Central memory CD8-positive, alpha-beta T cell (primary cell): ENCODE data around the gene DIAPH2.
"Not testable (repeated sequence)": the region's sequence is repeated elsewhere in the genome, so short reads cannot be mapped to it uniquely, and the experiment has no call there.

Source experiments
- ATAC-seq: fragments of 150-1000 bp; cut with Tn5 transposase; replicated peaks from 2 replicates; pipeline ENCODE4 v1.10.0; 2022; ENCODE audit warnings: mild to moderate bottlenecking, moderate FRiP score, moderate number of reproducible peaks; ENCODE audit not compliant: poor library complexity, severe bottlenecking; ENCODE audit errors: extremely low read depth
- DNase-seq, 2 donors: peaks; one replicate each; pipeline ENCODE4 v3.0.0; 2021; ENCODE audit warnings: low spot score in 2 of 2
- H3K27ac Mint-ChIP-seq: one replicate; pipeline ENCODE4 v1.8.0; 2022; ENCODE audit warnings: low read depth, mild to moderate bottlenecking, moderate library complexity, mixed read lengths
- H3K27me3 Mint-ChIP-seq: one replicate; pipeline ENCODE4 v1.8.0; 2022; ENCODE audit warnings: mixed read lengths
- H3K36me3 Mint-ChIP-seq: one replicate; pipeline ENCODE4 v1.8.0; 2022; ENCODE audit warnings: mild to moderate bottlenecking, moderate library complexity, mixed read lengths; ENCODE audit not compliant: insufficient read depth
- H3K4me1 Mint-ChIP-seq: one replicate; pipeline ENCODE4 v1.8.0; 2022; ENCODE audit warnings: mixed read lengths
- H3K4me3 Mint-ChIP-seq: one replicate; pipeline ENCODE4 v1.8.0; 2022; ENCODE audit warnings: mild to moderate bottlenecking, moderate library complexity, mixed read lengths
- H3K9me3 Mint-ChIP-seq: one replicate; pipeline ENCODE4 v1.8.0; 2022; ENCODE audit warnings: mixed read lengths

The DIAPH2 gene

DNA sequence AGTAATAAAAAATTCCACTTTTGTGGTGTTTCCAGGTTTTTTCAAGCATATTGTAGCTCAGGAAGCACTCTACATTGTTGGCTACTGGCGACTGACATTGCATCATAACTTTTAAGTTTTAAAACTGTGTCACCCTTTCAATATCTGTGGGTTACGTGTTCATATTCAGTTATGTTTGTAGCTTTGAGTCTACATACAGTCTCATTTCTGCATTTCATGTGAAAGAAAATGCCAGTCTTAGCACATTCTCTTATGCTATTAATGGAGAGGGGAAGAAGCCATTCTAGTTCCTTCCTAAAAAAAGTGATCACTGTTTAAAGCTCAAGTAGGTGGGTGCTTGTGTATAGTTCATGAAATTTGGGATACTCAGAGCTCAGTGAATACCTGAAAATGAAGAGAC is 38.1 kb downstream of the DIAPH2 start:
- no peak for ATAC-seq
- Mint-ChIP-seq H3K27ac (no peak overlapping the region), H3K4me3 (no peak overlapping the region), H3K27me3 (no peaks in the 10 kb centered on the region), H3K36me3 (peaks cover 1% of the 10 kb centered on the region), H3K4me1 (peaks cover under 1% of the 10 kb centered on the region), H3K9me3 (no peaks in the 10 kb centered on the region)
- no peak for DNase-seq

DNA sequence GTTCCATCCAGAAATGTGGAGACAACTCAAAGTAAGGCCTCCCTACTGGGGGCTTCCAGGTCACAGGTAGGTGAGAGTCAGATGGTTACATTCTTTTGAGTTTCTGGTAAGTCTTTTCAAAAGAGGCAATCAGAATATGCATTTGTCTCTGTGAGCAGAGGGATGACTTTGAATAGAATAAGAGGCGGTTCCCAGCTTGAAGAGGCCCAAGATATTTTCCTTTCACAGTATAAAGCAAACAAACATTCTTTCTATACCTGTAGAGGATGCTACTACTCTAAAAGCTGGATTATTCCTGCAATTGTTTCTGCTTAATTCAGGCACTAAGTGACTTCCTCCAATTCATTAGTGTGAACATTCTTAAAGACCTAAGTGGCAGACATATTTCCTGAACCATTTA is 44.4 kb downstream of the DIAPH2 start:
- H3K4me1 Mint-ChIP-seq: peaks cover 7% of the 10 kb centered on the region
- DNase-seq (no peak), ATAC-seq (no peak)
- H3K4me3 Mint-ChIP-seq: no peak overlapping the region
- no peaks in the 10 kb centered on the region for H3K9me3 Mint-ChIP-seq
- H3K36me3 Mint-ChIP-seq: peaks cover 3% of the 10 kb centered on the region
- no peak overlapping the region for H3K27ac Mint-ChIP-seq
- H3K27me3 Mint-ChIP-seq: no peaks in the 10 kb centered on the region

DNA sequence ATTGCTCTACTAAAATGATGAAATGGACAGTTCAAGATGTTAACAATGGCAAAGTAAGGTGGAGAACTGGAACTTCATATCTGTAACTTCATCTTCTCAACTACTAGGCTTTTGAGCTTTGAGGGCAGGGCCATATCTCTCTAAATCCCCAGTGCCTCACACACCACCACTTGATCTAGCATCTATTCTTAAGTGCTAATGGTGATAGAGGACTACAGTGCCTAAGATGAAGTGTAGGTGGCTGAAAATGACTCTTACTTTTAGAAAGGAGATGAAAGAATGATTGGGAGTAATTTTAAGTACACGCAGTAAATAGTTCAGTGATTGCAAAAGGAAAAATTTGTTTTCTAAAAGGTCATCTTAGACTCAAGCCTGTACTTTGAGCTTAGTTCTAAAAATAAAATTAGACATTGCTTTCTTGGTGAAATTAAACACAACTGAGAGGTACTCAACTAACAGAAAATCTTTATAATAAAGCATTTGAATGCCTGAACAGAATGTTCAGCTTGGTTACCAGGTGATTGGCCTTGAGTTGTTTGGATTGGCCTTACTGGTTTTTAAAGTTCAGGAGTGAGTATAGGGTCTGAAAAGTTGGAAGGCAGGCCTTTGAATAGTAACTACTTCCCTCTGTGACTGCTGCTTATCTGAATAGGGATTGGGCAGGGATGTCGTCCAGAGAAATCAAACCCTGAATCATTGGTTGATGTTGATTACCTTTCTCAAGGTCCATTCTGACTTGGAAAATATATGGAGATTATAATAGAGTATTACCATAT is 45.4 kb downstream of the DIAPH2 start:
- no peak overlapping the region for H3K27ac Mint-ChIP-seq

DNA sequence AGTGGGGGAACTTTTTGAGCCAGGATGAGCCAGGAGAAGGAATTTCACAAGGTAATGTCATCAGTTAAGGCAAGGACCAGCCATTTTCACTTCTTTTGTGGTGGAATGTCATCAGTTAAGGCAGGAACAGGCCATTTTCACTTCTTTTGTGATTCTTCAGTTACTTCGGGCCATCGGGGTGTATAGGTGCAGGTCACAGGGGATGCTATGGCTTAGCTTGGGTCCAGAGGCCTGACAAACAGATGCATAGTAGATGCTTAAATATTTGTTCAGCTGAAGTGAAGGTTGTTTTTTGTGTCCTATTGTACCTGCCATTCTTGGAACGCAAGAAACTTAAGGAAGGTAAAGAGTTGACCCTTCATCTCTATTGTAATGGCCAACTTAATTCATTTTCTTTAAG is 46.4 kb downstream of the DIAPH2 start:
- H3K9me3 Mint-ChIP-seq, DNase-seq, H3K4me1 Mint-ChIP-seq, H3K4me3 Mint-ChIP-seq, H3K27ac Mint-ChIP-seq, H3K27me3 Mint-ChIP-seq, H3K36me3 Mint-ChIP-seq, ATAC-seq: not testable (repeated sequence)

More for the DNA sequence above, 45.4 kb downstream of the DIAPH2 start:
- Mint-ChIP-seq H3K27me3 (no peaks in the 10 kb centered on the region), H3K36me3 (peaks cover 3% of the 10 kb centered on the region), H3K4me3 (no peak overlapping the region), H3K4me1 (peaks cover 7% of the 10 kb centered on the region), H3K9me3 (no peaks in the 10 kb centered on the region)
- no peak for ATAC-seq
- DNase-seq: no peak

GRCh38 chrX:96743367-96744073 is 58.9 kb downstream of the DIAPH2 start:
- Mint-ChIP-seq H3K27me3 (no peaks in the 10 kb centered on the region), H3K27ac (no peak overlapping the region), H3K4me1 (no peaks in the 10 kb centered on the region), H3K4me3 (no peak overlapping the region), H3K9me3 (no peaks in the 10 kb centered on the region), H3K36me3 (no peaks in the 10 kb centered on the region)
- no peak for DNase-seq
- ATAC-seq: no peak

GRCh38 chrX:96752781-96753180 is 68.1 kb downstream of the DIAPH2 start:
- Mint-ChIP-seq H3K9me3 (no peaks in the 10 kb centered on the region), H3K27ac (no peak overlapping the region), H3K4me1 (no peaks in the 10 kb centered on the region), H3K36me3 (peaks cover 2% of the 10 kb centered on the region), H3K27me3 (no peaks in the 10 kb centered on the region), H3K4me3 (no peak overlapping the region)
- DNase-seq: no peak
- ATAC-seq: no peak

GRCh38 chrX:96753230-96753629 is 68.6 kb downstream of the DIAPH2 start:
- Mint-ChIP-seq H3K27ac (no peak overlapping the region), H3K9me3 (no peaks in the 10 kb centered on the region), H3K36me3 (peaks cover 2% of the 10 kb centered on the region), H3K27me3 (no peaks in the 10 kb centered on the region), H3K4me3 (no peak overlapping the region), H3K4me1 (no peaks in the 10 kb centered on the region)
- ATAC-seq (no peak), DNase-seq (no peak)

GRCh38 chrX:96756491-96756890 is 71.8 kb downstream of the DIAPH2 start:
- Mint-ChIP-seq H3K36me3 (peaks cover 4% of the 10 kb centered on the region), H3K27me3 (no peaks in the 10 kb centered on the region), H3K27ac (no peak overlapping the region), H3K4me3 (no peak overlapping the region), H3K4me1 (no peaks in the 10 kb centered on the region), H3K9me3 (no peaks in the 10 kb centered on the region)
- DNase-seq (no peak), ATAC-seq (no peak)

GRCh38 chrX:96761566-96761965 is 76.9 kb downstream of the DIAPH2 start:
- no peaks in the 10 kb centered on the region for H3K27me3 Mint-ChIP-seq
- no peak overlapping the region for H3K27ac Mint-ChIP-seq
- H3K36me3 Mint-ChIP-seq: peaks cover 3% of the 10 kb centered on the region
- no peak for ATAC-seq
- peaks cover 8% of the 10 kb centered on the region for H3K4me1 Mint-ChIP-seq
- H3K4me3 Mint-ChIP-seq: no peak overlapping the region
- no peak for DNase-seq
- no peaks in the 10 kb centered on the region for H3K9me3 Mint-ChIP-seq

- Mint-ChIP-seq H3K27ac (no peak overlapping the region), H3K9me3 (no peaks in the 10 kb centered on the region), H3K4me1 (peaks cover 8% of the 10 kb centered on the region), H3K36me3 (peaks cover 3% of the 10 kb centered on the region), H3K27me3 (no peaks in the 10 kb centered on the region), H3K4me3 (no peak overlapping the region)
- ATAC-seq (no peak), DNase-seq (no peak)
Observed at GRCh38 chrX:96763608-96764007, 79.0 kb downstream of the DIAPH2 start.

DNA sequence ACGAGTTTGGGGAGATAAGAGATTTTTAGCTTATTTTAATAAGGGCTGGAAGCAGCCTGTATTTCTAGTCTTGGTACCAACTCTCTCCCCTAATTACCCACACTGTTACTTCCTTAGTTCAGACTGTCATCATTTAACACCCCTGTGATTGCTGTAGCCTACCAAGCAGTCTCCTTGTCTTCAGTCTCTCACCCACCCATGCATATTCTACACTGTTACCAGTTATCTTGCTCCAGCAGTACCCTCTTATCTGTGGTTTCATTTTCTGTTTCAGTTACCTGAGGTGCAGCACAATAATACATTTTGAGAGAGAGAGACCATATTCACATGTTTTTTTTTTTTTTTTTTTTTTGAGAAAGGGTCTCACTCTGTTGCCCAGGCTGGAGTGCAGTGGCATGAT is 80.2 kb downstream of the DIAPH2 start:
- Mint-ChIP-seq H3K36me3 (peaks cover 3% of the 10 kb centered on the region), H3K27me3 (no peaks in the 10 kb centered on the region), H3K4me3 (no peak overlapping the region), H3K27ac (no peak overlapping the region), H3K9me3 (no peaks in the 10 kb centered on the region), H3K4me1 (peaks cover 8% of the 10 kb centered on the region)
- ATAC-seq: peak; percentile 49
- DNase-seq: no peak

DNA sequence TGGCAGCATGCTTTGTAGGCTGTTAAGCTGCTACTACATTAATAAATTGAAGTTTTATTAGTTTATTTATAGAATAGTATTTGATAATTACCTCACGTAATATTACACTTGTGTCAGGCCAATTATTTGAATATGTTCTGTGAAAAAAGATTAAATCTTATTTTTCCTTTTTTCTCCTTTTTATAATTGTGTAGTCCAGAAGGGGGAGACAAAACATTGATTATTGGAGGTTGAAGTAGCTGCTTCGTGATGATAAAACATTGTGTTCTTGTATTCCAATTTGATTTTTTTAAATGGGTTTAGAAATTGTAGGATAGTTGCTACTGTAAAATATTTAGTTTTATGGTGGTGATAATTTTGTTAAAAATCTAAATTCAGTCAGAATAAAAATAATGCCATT is 85.7 kb downstream of the DIAPH2 start:
- no peaks in the 10 kb centered on the region for H3K36me3 Mint-ChIP-seq
- no peaks in the 10 kb centered on the region for H3K27me3 Mint-ChIP-seq
- ATAC-seq (no peak), DNase-seq (no peak)
- no peaks in the 10 kb centered on the region for H3K4me1 Mint-ChIP-seq
- no peak overlapping the region for H3K27ac Mint-ChIP-seq
- no peak overlapping the region for H3K4me3 Mint-ChIP-seq
- H3K9me3 Mint-ChIP-seq: no peaks in the 10 kb centered on the region

DNA sequence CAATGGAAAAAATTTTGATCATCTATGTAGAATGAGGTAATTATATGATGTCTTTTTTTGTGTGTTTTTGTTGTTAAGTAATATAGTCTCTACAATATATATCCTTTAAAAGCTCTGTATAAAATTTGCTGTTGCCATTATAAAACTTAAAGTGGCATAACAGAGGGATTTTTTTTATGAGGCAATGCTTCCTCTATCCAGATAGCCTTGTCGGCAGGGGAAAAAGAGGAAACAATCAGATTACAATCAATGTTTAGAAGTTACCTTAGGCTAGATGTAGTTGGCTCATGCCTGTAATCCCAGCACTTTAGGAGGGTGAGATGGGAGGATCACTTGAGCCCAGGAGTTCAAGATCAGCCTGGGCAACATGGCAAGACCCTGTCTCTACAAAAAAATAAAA is 86.8 kb downstream of the DIAPH2 start:
- no peaks in the 10 kb centered on the region for H3K9me3 Mint-ChIP-seq
- H3K27me3 Mint-ChIP-seq: no peaks in the 10 kb centered on the region
- DNase-seq: no peak
- no peaks in the 10 kb centered on the region for H3K36me3 Mint-ChIP-seq
- no peak for ATAC-seq
- no peak overlapping the region for H3K4me3 Mint-ChIP-seq
- no peak overlapping the region for H3K27ac Mint-ChIP-seq
- H3K4me1 Mint-ChIP-seq: no peaks in the 10 kb centered on the region
